Uterus (tissue), 4 donors: ENCODE results near the gene EML1. TPM values are rescaled to one million over a fixed set of nuclear protein-coding genes. Genes with fewer than 3 reads are reported as not detected.

Experiments used
- DNase-seq, 2 donors: peaks; one replicate each; pipeline ENCODE4 v3.0.0-alpha.2; 2019 to 2020
- H3K27ac ChIP-seq, 2 donors: fragments of 200-600 bp; sonication (generic); 1 replicate in 1 of 2; 2 replicates in 1 of 2; pipeline ENCODE4 v1.5.1; 2016 to 2018
- H3K27me3 ChIP-seq, 2 donors: fragments of 200-600 bp; sonication (generic); one replicate each; pipeline ENCODE4 v1.5.1; 2018 to 2019; ENCODE audit warnings: control low read depth in 1 of 2
- H3K36me3 ChIP-seq, 2 donors: fragments of 200-600 bp; sonication (generic); one replicate each; pipeline ENCODE4 v1.5.1; 2019; ENCODE audit warnings: control low read depth in 1 of 2
- H3K4me1 ChIP-seq, 2 donors: fragments of 200-600 bp; sonication (generic); one replicate each; pipeline ENCODE4 v1.5.1; 2018 to 2019; ENCODE audit warnings: control low read depth in 1 of 2
- H3K4me3 ChIP-seq, 2 donors: fragments of 200-600 bp; sonication (generic); 1 replicate in 1 of 2; 2 replicates in 1 of 2; pipeline ENCODE4 v1.5.1; 2018 to 2019; ENCODE audit warnings: mild to moderate bottlenecking in 1 of 2
- H3K9me3 ChIP-seq, 2 donors: fragments of 200-600 bp; sonication (generic); one replicate each; pipeline ENCODE4 v1.5.1; 2019; ENCODE audit warnings: control low read depth in 1 of 2
- POLR2A ChIP-seq, 2 donors: fragments of 450-650 bp; IDR thresholded peaks; one replicate each; pipeline ENCODE4 v1.6.1; 2016; ENCODE audit warnings: antibody characterized with exemption in 2 of 2, mild to moderate bottlenecking in 1 of 2, moderate library complexity in 1 of 2
- intact Hi-C: fragments of 100-400 bp; cut with DNase I; formaldehyde crosslinking; loops from one replicate; pipeline ENCODE4 v1.15.1; 2023; ENCODE audit warnings: low total_unique reads
- total RNA-seq, 4 donors: library from RNA; depleted of rRNA in 3 of 4; stranded (reverse); fragments of >200 nt in 3 of 4; gene quantifications; one replicate each; pipeline versions ENCODE4 v1.1.0 to v1.2.4, GENCODE V29; 2014 to 2023
- TF ChIP-seq, protein P1 (sequence below), 4 experiments: fragments of 200-600 bp in 2 of 4; fragments of 450-650 bp in 2 of 4; sonication (generic) in 2 of 4; IDR thresholded peaks; one replicate each; pipeline ENCODE4 v1.5.1; 2016 to 2019; ENCODE audit warnings: antibody characterized with exemption in 4 of 4, mild to moderate bottlenecking in 2 of 4, moderate library complexity in 1 of 4
- donor health status: DM: yes; HTN: yes; CAD: no.

EML1 gene
- total RNA-seq, 4 donors from 2014 or later = 51.4 to 184 (median 84.4) TPM

DNA sequence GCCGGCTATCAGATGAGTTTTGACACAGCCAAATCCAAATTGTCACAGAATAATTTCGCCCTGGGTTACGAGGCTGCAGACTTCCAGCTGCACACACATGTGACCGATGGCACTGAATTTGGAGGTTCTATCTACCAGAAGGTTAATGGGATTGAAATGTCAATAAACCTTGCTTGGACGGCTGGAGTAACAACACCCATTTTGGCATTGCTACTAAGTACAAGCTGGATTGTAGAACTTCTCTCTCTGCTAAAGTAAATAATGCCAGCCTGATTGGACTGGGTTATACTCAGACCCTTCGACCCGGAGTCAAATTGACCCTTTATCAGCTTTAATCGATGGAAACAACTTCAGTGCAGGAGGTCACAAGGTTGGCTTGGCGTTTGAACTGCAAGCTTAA lies 171.8 kb downstream of the EML1 start:
- no peak for TF ChIP-seq POLR2A (IDR thresholded peaks at IDR 0.05)
- TF ChIP-seq, protein P1, sequence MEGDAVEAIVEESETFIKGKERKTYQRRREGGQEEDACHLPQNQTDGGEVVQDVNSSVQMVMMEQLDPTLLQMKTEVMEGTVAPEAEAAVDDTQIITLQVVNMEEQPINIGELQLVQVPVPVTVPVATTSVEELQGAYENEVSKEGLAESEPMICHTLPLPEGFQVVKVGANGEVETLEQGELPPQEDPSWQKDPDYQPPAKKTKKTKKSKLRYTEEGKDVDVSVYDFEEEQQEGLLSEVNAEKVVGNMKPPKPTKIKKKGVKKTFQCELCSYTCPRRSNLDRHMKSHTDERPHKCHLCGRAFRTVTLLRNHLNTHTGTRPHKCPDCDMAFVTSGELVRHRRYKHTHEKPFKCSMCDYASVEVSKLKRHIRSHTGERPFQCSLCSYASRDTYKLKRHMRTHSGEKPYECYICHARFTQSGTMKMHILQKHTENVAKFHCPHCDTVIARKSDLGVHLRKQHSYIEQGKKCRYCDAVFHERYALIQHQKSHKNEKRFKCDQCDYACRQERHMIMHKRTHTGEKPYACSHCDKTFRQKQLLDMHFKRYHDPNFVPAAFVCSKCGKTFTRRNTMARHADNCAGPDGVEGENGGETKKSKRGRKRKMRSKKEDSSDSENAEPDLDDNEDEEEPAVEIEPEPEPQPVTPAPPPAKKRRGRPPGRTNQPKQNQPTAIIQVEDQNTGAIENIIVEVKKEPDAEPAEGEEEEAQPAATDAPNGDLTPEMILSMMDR (IDR thresholded peaks at IDR 0.05) = no peak
- Histone ChIP-seq H3K27ac (no peak overlapping the region), H3K9me3 (no peaks in the 10 kb centered on the region), H3K4me1 (peaks cover 5 to 12% of the 10 kb centered on the region in 2 donors), H3K27me3 (no peaks in the 10 kb centered on the region), H3K36me3 (no peaks in the 10 kb centered on the region), H3K4me3 (no peak overlapping the region)
- no peak for DNase-seq
- intact Hi-C loops = no loop called here

DNA sequence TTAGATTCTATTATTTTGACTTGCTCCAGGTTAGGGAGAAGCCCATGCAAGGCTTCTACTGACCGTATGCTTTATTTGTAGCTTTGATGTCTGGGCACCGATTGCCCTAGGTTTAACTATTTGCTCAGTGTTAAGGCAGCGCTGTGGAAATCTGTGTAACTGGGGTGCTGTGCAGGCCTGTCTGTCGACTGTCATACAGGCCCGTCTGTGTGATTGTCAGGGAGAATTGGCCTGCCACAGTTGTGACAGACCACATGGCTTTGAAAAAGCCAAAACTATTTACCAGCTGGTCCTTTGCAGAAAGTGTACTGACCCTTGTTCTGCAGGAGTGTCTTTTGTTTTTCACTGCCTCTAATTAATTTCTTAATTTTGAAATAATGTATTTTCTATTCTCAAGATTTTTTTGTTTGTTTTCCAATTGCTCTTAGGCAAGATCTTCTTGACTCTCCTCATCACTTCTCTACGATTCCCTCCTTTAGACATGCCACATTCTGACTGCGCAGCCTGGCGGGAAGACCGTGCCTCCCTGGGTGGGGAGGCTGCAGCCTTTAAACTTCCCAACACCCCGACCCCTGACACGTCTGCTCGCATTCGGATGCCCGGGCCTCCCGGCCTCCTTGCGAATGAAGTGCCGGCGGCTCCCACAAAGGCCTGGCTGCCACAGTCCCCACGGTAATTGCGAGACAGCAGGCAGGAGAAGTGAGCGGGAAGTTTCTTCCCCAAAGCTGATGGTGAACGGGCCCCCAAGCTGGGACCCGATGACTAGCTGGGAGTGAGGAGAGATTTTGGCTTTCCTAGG lies 173.0 kb downstream of the EML1 start:
- DNase-seq = no peak
- H3K27ac ChIP-seq = peak overlapping the region; percentile 12 to 74
- intact Hi-C loops = no loop called here
- no peaks in the 10 kb centered on the region for H3K9me3 ChIP-seq
- peaks cover 5 to 12% of the 10 kb centered on the region in 2 donors for H3K4me1 ChIP-seq
- H3K4me3 ChIP-seq = no peak overlapping the region
- H3K36me3 ChIP-seq = no peaks in the 10 kb centered on the region
- H3K27me3 ChIP-seq = no peaks in the 10 kb centered on the region
- TF ChIP-seq POLR2A (IDR thresholded peaks at IDR 0.05) = no peak

DNA sequence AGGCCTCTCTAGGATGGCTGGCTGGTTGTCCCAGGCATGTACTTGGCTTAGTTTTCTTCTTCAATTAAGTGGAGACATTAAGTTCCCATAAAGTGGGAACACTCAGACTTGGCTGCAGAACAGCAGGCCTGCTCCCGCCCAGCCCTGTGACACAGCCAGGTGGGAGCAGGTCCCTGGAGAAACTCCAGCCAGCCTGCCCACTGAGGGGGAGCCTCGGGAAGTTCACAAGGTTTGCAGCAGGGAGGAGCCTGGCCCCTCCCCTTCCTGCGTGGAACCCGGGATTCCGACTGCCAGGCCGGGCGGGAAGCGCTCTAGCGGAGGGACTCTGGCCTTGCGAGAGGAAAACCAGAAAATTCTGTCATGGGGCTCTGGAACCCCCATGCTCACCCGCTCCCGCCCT lies 173.7 kb downstream of the EML1 start:
- H3K4me1 ChIP-seq = peaks cover 5 to 12% of the 10 kb centered on the region in 2 donors
- DNase-seq = peak; percentile 74 to 75
- intact Hi-C loops = no loop called here
- H3K36me3 ChIP-seq = no peaks in the 10 kb centered on the region
- TF ChIP-seq, protein P1 (IDR thresholded peaks at IDR 0.05) = no peak
- no peak for TF ChIP-seq POLR2A (IDR thresholded peaks at IDR 0.05)
- no peaks in the 10 kb centered on the region for H3K9me3 ChIP-seq
- peak overlapping the region; percentile 12 to 74 for H3K27ac ChIP-seq
- H3K27me3 ChIP-seq = no peaks in the 10 kb centered on the region
- H3K4me3 ChIP-seq = no peak overlapping the region

DNA sequence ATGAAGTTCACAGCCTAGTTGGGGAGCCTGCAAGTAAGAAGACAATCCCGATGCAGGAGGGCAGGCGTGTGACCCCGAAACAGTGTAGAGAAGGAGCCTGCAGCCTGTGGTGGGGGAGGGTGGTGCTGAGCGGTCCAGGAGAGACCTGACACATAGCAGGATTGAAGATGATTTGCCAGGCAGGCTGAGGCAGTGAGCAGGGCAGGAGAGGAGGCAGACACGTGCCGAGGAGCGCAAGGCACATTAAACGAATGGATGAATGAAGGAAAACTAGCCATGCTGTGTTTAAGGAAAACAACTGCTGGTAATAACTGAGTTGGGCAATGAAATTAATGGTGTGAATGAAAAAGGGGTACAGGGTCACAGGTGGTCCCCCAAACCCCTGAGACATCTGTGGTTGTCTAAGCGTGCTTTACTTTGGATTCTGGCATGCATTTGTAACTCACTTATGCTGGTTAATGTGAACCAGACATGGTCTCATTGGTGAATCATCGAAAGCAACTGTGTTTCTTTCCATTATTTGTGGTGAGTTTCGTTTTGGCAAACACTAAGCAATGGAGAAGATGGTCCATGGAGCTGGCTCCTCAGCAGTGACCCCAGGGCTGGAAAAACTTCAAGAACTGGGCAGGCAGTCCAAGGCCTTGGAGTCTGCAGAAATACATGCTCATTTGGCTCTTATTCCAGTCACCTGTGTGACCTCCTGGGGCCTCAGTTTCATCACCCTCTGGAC lies 175.1 kb downstream of the EML1 start:
- H3K4me1 ChIP-seq = peaks cover 5 to 12% of the 10 kb centered on the region in 2 donors
- H3K4me3 ChIP-seq = no peak overlapping the region
- no peaks in the 10 kb centered on the region for H3K9me3 ChIP-seq
- H3K36me3 ChIP-seq = no peaks in the 10 kb centered on the region
- TF ChIP-seq, protein P1 (IDR thresholded peaks at IDR 0.05) = no peak
- no peak for TF ChIP-seq POLR2A (IDR thresholded peaks at IDR 0.05)
- H3K27ac ChIP-seq = peak overlapping the region in 1 of 2 donors; percentile 74
- intact Hi-C loops = no loop called here
- peak; percentile 38 to 56 for DNase-seq
- H3K27me3 ChIP-seq = no peaks in the 10 kb centered on the region

DNA sequence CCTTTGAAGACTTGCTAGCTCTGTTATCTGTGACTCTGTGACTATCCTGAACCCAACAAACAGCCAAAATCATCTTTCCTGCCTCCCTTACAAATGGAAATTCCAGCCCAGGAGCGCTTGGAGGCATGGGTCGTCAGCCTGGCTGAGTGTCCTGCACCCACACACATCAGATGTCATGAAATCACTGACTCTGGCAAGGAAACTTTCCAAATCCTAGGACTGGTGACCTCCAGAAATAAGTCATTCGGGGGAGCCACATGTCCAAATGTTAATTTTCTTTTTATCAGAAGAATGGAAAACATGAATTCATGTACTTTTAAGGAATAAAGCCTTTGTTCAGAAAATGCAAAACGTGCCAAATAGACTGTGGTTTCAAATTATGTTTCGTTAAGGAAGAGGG lies 175.7 kb downstream of the EML1 start:
- H3K27ac ChIP-seq = peak overlapping the region in 1 of 2 donors; percentile 74
- intact Hi-C loops = no loop called here

More for the DNA sequence above, 175.7 kb downstream of the EML1 start:
- Histone ChIP-seq H3K4me3 (no peak overlapping the region), H3K9me3 (no peaks in the 10 kb centered on the region), H3K36me3 (no peaks in the 10 kb centered on the region), H3K27me3 (no peaks in the 10 kb centered on the region), H3K4me1 (peaks cover 5 to 12% of the 10 kb centered on the region in 2 donors)
- DNase-seq = no peak
- TF ChIP-seq, protein P1 (IDR thresholded peaks at IDR 0.05) = no peak
- TF ChIP-seq POLR2A (IDR thresholded peaks at IDR 0.05) = no peak
